Epithelial cell of prostate (primary cell): ENCODE results near the gene LRCH4.
"Not testable (repeated sequence)": the region's sequence is repeated elsewhere in the genome, so short reads cannot be mapped to it uniquely, and the experiment has no call there.

ENCODE experiments used
- DNase-seq: peaks from one replicate; pipeline ENCODE4 v3.0.0-alpha.2; 2011; ENCODE audit warnings: low read depth, low spot score
- H3K27ac ChIP-seq: fragments of 450-650 bp; 2 replicates; pipeline ENCODE4 v1.5.1; 2017; ENCODE audit warnings: mild to moderate bottlenecking

Gene LRCH4

GRCh38 chr7:100548446-100548845 is 37.5 kb downstream of the LRCH4 start:
- not testable (repeated sequence) for H3K27ac ChIP-seq, DNase-seq

- H3K27ac ChIP-seq: peak overlapping the region; percentile 92
- no peak for DNase-seq
Observed at GRCh38 chr7:100547872-100548271, 38.1 kb downstream of the LRCH4 start.

GRCh38 chr7:100546926-100547800 is 38.8 kb downstream of the LRCH4 start:
- H3K27ac ChIP-seq: peak overlapping the region; percentile 92

GRCh38 chr7:100546129-100546925 is 39.6 kb downstream of the LRCH4 start:
- peak overlapping the region; percentile 92 for H3K27ac ChIP-seq
- DNase-seq: no peak

More at GRCh38 chr7:100546926-100547800, 38.8 kb downstream of the LRCH4 start:
- no peak for DNase-seq

GRCh38 chr7:100545360-100546128 is 40.4 kb downstream of the LRCH4 start:
- peak; percentile 44 for DNase-seq
- peak overlapping the region; percentile 92 for H3K27ac ChIP-seq

- H3K27ac ChIP-seq: peak overlapping the region; percentile 92
- no peak for DNase-seq
Observed at GRCh38 chr7:100544967-100545359, 41.0 kb downstream of the LRCH4 start.

GRCh38 chr7:100544386-100544785 is 41.5 kb downstream of the LRCH4 start:
- no peak for DNase-seq
- peak overlapping the region; percentile 92 for H3K27ac ChIP-seq

GRCh38 chr7:100543586-100543985 is 42.3 kb downstream of the LRCH4 start:
- H3K27ac ChIP-seq: no peak overlapping the region
- DNase-seq: no peak

- not testable (repeated sequence) for DNase-seq, H3K27ac ChIP-seq
Observed at GRCh38 chr7:100541309-100541708, 44.6 kb downstream of the LRCH4 start.

GRCh38 chr7:100540073-100540723 is 45.7 kb downstream of the LRCH4 start:
- no peak for DNase-seq
- H3K27ac ChIP-seq: no peak overlapping the region

- no peak for DNase-seq
- H3K27ac ChIP-seq: no peak overlapping the region
Observed at GRCh38 chr7:100539436-100540006, 46.4 kb downstream of the LRCH4 start.

- no peak within 1 kb of the TSS for H3K27ac ChIP-seq
- DNase-seq: peak; percentile 96
Observed at GRCh38 chr7:100538654-100539435, 47.1 kb downstream of the LRCH4 start, which contains the start of gene AGFG2. AGFG2 (plus strand) TSS chr7:100539203; CDS start chr7:100539347, 144 bp downstream.

GRCh38 chr7:100538348-100538653 is 47.6 kb downstream of the LRCH4 start:
- H3K27ac ChIP-seq: no peak overlapping the region

GRCh38 chr7:100536695-100537094 is 49.2 kb downstream of the LRCH4 start:
- not testable (repeated sequence) for H3K27ac ChIP-seq, DNase-seq

More at GRCh38 chr7:100538348-100538653, 47.6 kb downstream of the LRCH4 start:
- no peak for DNase-seq

- H3K27ac ChIP-seq, DNase-seq: not testable (repeated sequence)
Observed at GRCh38 chr7:100535982-100536381, 49.9 kb downstream of the LRCH4 start.

- DNase-seq: no peak
- no peak overlapping the region for H3K27ac ChIP-seq
Observed at GRCh38 chr7:100532165-100533022, 53.5 kb downstream of the LRCH4 start.

GRCh38 chr7:100528108-100528866 is 57.6 kb downstream of the LRCH4 start:
- not testable (repeated sequence) for H3K27ac ChIP-seq, DNase-seq
